ENCODE data around the gene TRIM10.

TRIM10 gene

GRCh38 chr6:30103872-30104179 lies 57.2 kb downstream of the TRIM10 start:
- Histone ChIP-seq H3K4me2 (ENCODE audit: low read depth, low read length) (peak overlapping the region; percentile 100), H3K27me3 (replicated peaks; ENCODE audit: insufficient read depth, low read length) (peaks cover 26% of the 10 kb centered on the region), H3K27ac (ENCODE audit: low read length) (no peak overlapping the region), H3K9me2 (replicated peaks; ENCODE audit: insufficient read depth, low read length) (no peaks in the 10 kb centered on the region), H3K9me3 (replicated peaks; ENCODE audit: insufficient read depth, low read length) (no peaks in the 10 kb centered on the region), H2AFZ (ENCODE audit: low read length) (peak overlapping the region; percentile 94), H3K4me1 (ENCODE audit: low read length) (peaks cover 15% of the 10 kb centered on the region), H3K4me3 (ENCODE audit: low read length) (peak overlapping the region; percentile 64), H3F3A (ENCODE audit: insufficient read depth, low read length) (peaks cover 15% of the 10 kb centered on the region), H4K20me1 (ENCODE audit: insufficient read depth, low read length) (no peaks in the 10 kb centered on the region), H3K9ac (ENCODE audit: low read length) (peak overlapping the region; percentile 36; the same call in 1 of the 2 replicates), H3K79me2 (ENCODE audit: low read length) (no peaks in the 10 kb centered on the region), H3K36me3 (replicated peaks; ENCODE audit: insufficient read depth, low read length) (no peaks in the 10 kb centered on the region)
- TF ChIP-seq EZH2 (optimal IDR thresholded peaks at IDR 0.05; ENCODE audit: low read depth, low read length) = no peak
- no peak for TF ChIP-seq CTCF (IDR thresholded peaks at IDR 0.05; ENCODE audit: low read length)
- DNase-seq = no peak

- no peaks in the 10 kb centered on the region for H3K9me2 ChIP-seq (replicated peaks; ENCODE audit: insufficient read depth, low read length)
- H3K27me3 ChIP-seq (replicated peaks; ENCODE audit: insufficient read depth, low read length) = peaks cover 32% of the 10 kb centered on the region
- peaks cover 15% of the 10 kb centered on the region for H3K4me1 ChIP-seq (ENCODE audit: low read length)
- H3K9ac ChIP-seq (ENCODE audit: low read length) = peak overlapping the region; percentile 36; the same call in 1 of the 2 replicates
- no peak overlapping the region for H3K27ac ChIP-seq (ENCODE audit: low read length)
- TF ChIP-seq CTCF (IDR thresholded peaks at IDR 0.05; ENCODE audit: low read length) (peak; percentile 83), EZH2phosphoT487 (IDR thresholded peaks at IDR 0.05; ENCODE audit: low read length) (no peak), EZH2 (optimal IDR thresholded peaks at IDR 0.05; ENCODE audit: low read depth, low read length) (no peak)
- H3K9me3 ChIP-seq (replicated peaks; ENCODE audit: insufficient read depth, low read length) = no peaks in the 10 kb centered on the region
- no peaks in the 10 kb centered on the region for H3K79me2 ChIP-seq (ENCODE audit: low read length)
- H3K4me3 ChIP-seq (ENCODE audit: low read length) = peak overlapping the region; percentile 64
- no peaks in the 10 kb centered on the region for H4K20me1 ChIP-seq (ENCODE audit: insufficient read depth, low read length)
- peak; percentile 88 for DNase-seq
- peak overlapping the region; percentile 100 for H3K4me2 ChIP-seq (ENCODE audit: low read depth, low read length)
- H2AFZ ChIP-seq (ENCODE audit: low read length) = peak overlapping the region; percentile 94
- no peaks in the 10 kb centered on the region for H3K36me3 ChIP-seq (replicated peaks; ENCODE audit: insufficient read depth, low read length)
- H3F3A ChIP-seq (ENCODE audit: insufficient read depth, low read length) = peaks cover 15% of the 10 kb centered on the region
Measured at GRCh38 chr6:30102970-30103871, 57.8 kb downstream of the TRIM10 start.

GRCh38 chr6:30102414-30102969 lies 58.5 kb downstream of the TRIM10 start:
- DNase-seq = no peak
- Histone ChIP-seq H2AFZ (ENCODE audit: low read length) (peak overlapping the region; percentile 94), H3K9me3 (replicated peaks; ENCODE audit: insufficient read depth, low read length) (no peaks in the 10 kb centered on the region), H3K27ac (ENCODE audit: low read length) (no peak overlapping the region), H3K9me2 (replicated peaks; ENCODE audit: insufficient read depth, low read length) (no peaks in the 10 kb centered on the region), H3K4me1 (ENCODE audit: low read length) (peaks cover 15% of the 10 kb centered on the region), H4K20me1 (ENCODE audit: insufficient read depth, low read length) (no peaks in the 10 kb centered on the region), H3K4me2 (ENCODE audit: low read depth, low read length) (peak overlapping the region; percentile 100), H3K36me3 (replicated peaks; ENCODE audit: insufficient read depth, low read length) (no peaks in the 10 kb centered on the region), H3K4me3 (ENCODE audit: low read length) (peak overlapping the region; percentile 64), H3K9ac (ENCODE audit: low read length) (peak overlapping the region; percentile 13; the same call in 1 of the 2 replicates), H3K27me3 (replicated peaks; ENCODE audit: insufficient read depth, low read length) (peaks cover 40% of the 10 kb centered on the region), H3K79me2 (ENCODE audit: low read length) (no peaks in the 10 kb centered on the region), H3F3A (ENCODE audit: insufficient read depth, low read length) (peaks cover 15% of the 10 kb centered on the region)
- TF ChIP-seq EZH2phosphoT487 (IDR thresholded peaks at IDR 0.05; ENCODE audit: low read length) = no peak
- TF ChIP-seq EZH2 (optimal IDR thresholded peaks at IDR 0.05; ENCODE audit: low read depth, low read length) = no peak
- no peak for TF ChIP-seq CTCF (IDR thresholded peaks at IDR 0.05; ENCODE audit: low read length)

All from MM.1S (cell line).